IPS-15b (cell line): Measurements from ENCODE around the gene TLK1.

Source experiments
- H3K27me3 ChIP-seq: one replicate; pipeline ENCODE4 v1.6.1; 2013; ENCODE audit warnings: low read length; ENCODE audit not compliant: control insufficient read depth, insufficient read depth
- H3K36me3 ChIP-seq: one replicate; pipeline ENCODE4 v1.6.1; 2013; ENCODE audit warnings: low read length; ENCODE audit not compliant: control insufficient read depth, insufficient read depth
- H3K4me1 ChIP-seq: one replicate; pipeline ENCODE4 v1.6.1; 2013; ENCODE audit warnings: mild to moderate bottlenecking, low read length; ENCODE audit not compliant: control insufficient read depth, insufficient read depth
- H3K4me3 ChIP-seq: one replicate; pipeline ENCODE4 v1.5.1; 2013; ENCODE audit warnings: low read depth, low read length
- H3K9ac ChIP-seq: one replicate; pipeline ENCODE4 v1.6.1; 2013; ENCODE audit warnings: low read depth, mild to moderate bottlenecking, low read length
- H3K9me3 ChIP-seq: one replicate; pipeline ENCODE4 v1.6.1; 2013; ENCODE audit warnings: mild to moderate bottlenecking, low read length; ENCODE audit not compliant: control insufficient read depth, insufficient read depth

TLK1 gene

GRCh38 chr2:170985407-170985806 is 175.3 kb downstream of the TLK1 start:
- no peaks in the 10 kb centered on the region for H3K9me3 ChIP-seq
- no peaks in the 10 kb centered on the region for H3K36me3 ChIP-seq
- no peak overlapping the region for H3K9ac ChIP-seq
- H3K27me3 ChIP-seq: no peaks in the 10 kb centered on the region
- H3K4me3 ChIP-seq: no peak overlapping the region
- peaks cover 5% of the 10 kb centered on the region for H3K4me1 ChIP-seq

DNA sequence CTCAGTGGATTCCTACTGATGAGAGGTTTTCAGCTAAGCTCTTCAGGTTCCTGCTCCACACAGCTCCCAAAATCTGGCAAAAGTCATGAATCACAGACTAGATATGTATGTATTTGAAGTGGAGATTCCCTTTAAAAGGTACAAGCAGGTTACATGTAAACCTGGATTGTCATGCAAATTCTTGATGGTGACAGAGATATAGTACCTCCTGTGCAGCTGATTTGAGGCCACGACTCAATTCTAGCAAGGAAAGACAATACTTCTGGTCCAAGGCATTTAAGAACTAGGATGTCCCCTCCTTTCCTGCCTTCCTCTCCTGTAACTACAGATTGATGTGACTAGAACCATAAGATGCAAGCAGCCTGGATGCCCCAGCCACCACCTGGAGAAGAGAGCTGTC is 176.6 kb downstream of the TLK1 start:
- H3K36me3 ChIP-seq: no peaks in the 10 kb centered on the region
- H3K27me3 ChIP-seq: no peaks in the 10 kb centered on the region
- H3K9ac ChIP-seq: no peak overlapping the region
- no peak overlapping the region for H3K4me3 ChIP-seq
- H3K9me3 ChIP-seq: no peaks in the 10 kb centered on the region
- H3K4me1 ChIP-seq: peaks cover 5% of the 10 kb centered on the region

DNA sequence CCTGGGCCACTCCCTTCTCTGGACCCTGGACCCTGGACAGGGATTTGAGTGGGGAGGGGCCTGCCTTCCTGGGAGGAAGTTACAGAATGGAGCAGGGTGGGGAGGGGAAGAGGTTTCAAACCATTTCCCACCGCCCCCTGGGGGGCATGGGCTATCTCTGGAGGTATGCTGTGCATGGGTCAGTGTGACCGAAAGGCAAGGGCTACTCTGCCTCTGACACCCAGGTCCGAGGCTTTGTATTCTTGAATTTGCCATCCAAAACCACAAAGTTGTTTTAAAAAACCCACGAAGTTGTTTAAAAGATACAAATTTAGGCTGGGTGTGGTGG is 184.8 kb downstream of the TLK1 start:
- H3K27me3 ChIP-seq: no peaks in the 10 kb centered on the region
- no peak overlapping the region for H3K9ac ChIP-seq
- no peak overlapping the region for H3K4me3 ChIP-seq
- H3K4me1 ChIP-seq: no peaks in the 10 kb centered on the region
- H3K36me3 ChIP-seq: no peaks in the 10 kb centered on the region
- no peaks in the 10 kb centered on the region for H3K9me3 ChIP-seq

GRCh38 chr2:170975127-170975942 is 185.4 kb downstream of the TLK1 start:
- H3K27me3 ChIP-seq: no peaks in the 10 kb centered on the region
- no peak overlapping the region for H3K9ac ChIP-seq

GRCh38 chr2:170974304-170974993 is 186.2 kb downstream of the TLK1 start:
- Histone ChIP-seq H3K36me3 (no peaks in the 10 kb centered on the region), H3K9ac (no peak overlapping the region), H3K4me1 (no peaks in the 10 kb centered on the region), H3K27me3 (no peaks in the 10 kb centered on the region), H3K4me3 (peak overlapping the region; percentile 69), H3K9me3 (no peaks in the 10 kb centered on the region)

More at GRCh38 chr2:170975127-170975942, 185.4 kb downstream of the TLK1 start:
- Histone ChIP-seq H3K9me3 (no peaks in the 10 kb centered on the region), H3K4me3 (no peak overlapping the region), H3K36me3 (no peaks in the 10 kb centered on the region), H3K4me1 (no peaks in the 10 kb centered on the region)

DNA sequence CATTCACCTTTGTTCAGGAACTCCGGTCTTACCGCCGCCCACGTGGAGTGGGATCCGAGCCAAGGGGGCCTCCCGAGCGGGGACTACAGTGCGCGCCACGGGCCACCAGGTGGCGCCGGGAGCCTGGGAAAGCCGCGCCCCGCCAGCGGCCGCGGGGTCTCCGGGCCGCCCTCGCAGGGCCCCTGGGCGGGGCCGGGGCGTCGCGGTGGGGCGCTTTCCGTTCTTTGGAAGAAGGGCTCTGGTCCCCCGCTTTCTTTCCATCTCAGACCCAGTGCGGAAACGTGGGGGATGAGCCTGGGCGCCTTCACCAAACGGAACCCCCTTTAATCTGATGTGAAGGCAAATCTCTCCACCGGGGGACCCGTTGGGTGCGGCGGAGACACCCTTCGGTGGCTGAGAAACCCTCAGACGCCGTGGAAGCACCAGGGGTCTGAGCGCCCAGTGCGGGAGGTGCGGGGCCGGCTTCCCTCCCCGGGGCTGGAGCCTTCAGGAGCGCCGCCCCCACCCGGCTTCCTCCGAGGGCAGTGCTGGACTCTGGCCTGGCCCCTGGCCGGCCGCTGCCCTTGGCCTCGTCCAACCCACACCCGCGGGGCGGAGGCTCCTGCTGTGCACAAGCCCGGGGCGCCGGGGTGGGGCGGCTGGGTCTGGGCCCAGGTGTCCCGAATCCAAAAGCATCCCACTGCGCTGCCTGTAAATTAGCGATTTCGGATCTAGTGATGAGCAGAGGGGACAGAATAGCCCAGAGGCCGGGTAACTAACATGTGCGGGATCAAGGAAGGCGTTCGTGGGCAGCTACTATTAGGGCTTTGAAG is 187.0 kb downstream of the TLK1 start:
- Histone ChIP-seq H3K9ac (peak overlapping the region; percentile 77), H3K4me3 (peak overlapping the region; percentile 69)

GRCh38 chr2:170973225-170973491 is 187.5 kb downstream of the TLK1 start:
- Histone ChIP-seq H3K4me1 (no peaks in the 10 kb centered on the region), H3K27me3 (no peaks in the 10 kb centered on the region), H3K36me3 (no peaks in the 10 kb centered on the region), H3K9me3 (no peaks in the 10 kb centered on the region), H3K4me3 (peak overlapping the region; percentile 45), H3K9ac (peak overlapping the region; percentile 77)

More for the DNA sequence above, 187.0 kb downstream of the TLK1 start:
- H3K36me3 ChIP-seq: no peaks in the 10 kb centered on the region
- no peaks in the 10 kb centered on the region for H3K9me3 ChIP-seq
- no peaks in the 10 kb centered on the region for H3K27me3 ChIP-seq
- no peaks in the 10 kb centered on the region for H3K4me1 ChIP-seq

GRCh38 chr2:170972296-170973224 is 188.1 kb downstream of the TLK1 start:
- no peaks in the 10 kb centered on the region for H3K4me1 ChIP-seq
- no peaks in the 10 kb centered on the region for H3K36me3 ChIP-seq
- H3K4me3 ChIP-seq: no peak overlapping the region
- no peaks in the 10 kb centered on the region for H3K9me3 ChIP-seq
- H3K9ac ChIP-seq: no peak overlapping the region
- no peaks in the 10 kb centered on the region for H3K27me3 ChIP-seq

DNA sequence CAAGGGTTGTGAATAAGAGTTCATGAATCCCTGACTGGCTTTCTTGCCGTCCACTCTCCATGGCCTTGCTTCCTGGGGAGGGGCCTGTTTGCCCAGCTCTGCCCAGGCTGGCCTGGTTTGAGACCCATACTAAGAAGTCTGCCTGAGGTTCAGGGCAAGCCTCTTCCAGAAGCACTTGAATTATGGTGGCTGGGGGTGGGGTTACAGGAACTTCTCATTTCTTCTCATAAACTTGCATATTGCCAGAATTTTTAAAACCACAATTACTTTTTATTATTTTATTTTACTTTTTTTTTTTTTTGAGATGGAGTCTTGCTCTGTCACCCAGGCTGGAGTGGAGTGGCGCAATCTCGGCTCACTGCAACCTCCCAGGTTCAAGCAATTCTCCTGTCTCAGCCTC is 189.6 kb downstream of the TLK1 start:
- Histone ChIP-seq H3K9me3 (no peaks in the 10 kb centered on the region), H3K36me3 (peaks cover 11% of the 10 kb centered on the region), H3K27me3 (no peaks in the 10 kb centered on the region), H3K9ac (no peak overlapping the region), H3K4me1 (no peaks in the 10 kb centered on the region), H3K4me3 (no peak overlapping the region)

GRCh38 chr2:170969872-170970496 is 190.7 kb downstream of the TLK1 start:
- Histone ChIP-seq H3K9ac (no peak overlapping the region), H3K4me1 (no peaks in the 10 kb centered on the region), H3K9me3 (no peaks in the 10 kb centered on the region), H3K27me3 (no peaks in the 10 kb centered on the region), H3K36me3 (peaks cover 21% of the 10 kb centered on the region), H3K4me3 (no peak overlapping the region)

- no peaks in the 10 kb centered on the region for H3K9me3 ChIP-seq
- H3K4me1 ChIP-seq: no peaks in the 10 kb centered on the region
- no peak overlapping the region for H3K4me3 ChIP-seq
- peaks cover 23% of the 10 kb centered on the region for H3K36me3 ChIP-seq
- H3K27me3 ChIP-seq: no peaks in the 10 kb centered on the region
- no peak overlapping the region for H3K9ac ChIP-seq
Measured at GRCh38 chr2:170969030-170969429, 191.7 kb downstream of the TLK1 start.
